WTC11 (cell line): ENCODE measurements around the gene PTGES2. TPM values are rescaled to one million over a fixed set of nuclear protein-coding genes. Genes with fewer than 3 reads are reported as not detected.

Experiments used
- ATAC-seq: fragments of 200-7000 bp; cut with Tn5 transposase; 2 replicates; pipeline ENCODE4 v1.10.0; 2021; ENCODE audit warnings: mild to moderate bottlenecking, moderate library complexity
- CTCF ChIA-PET: fragments of 300-600 bp; sonication (Branson Sonifier 250); formaldehyde crosslinking; loops from one replicate; lab custom pipeline; 2021; ENCODE audit warnings: antibody characterized with exemption; lab: Charles Lee
- POLR2A ChIA-PET: fragments of 350-600 bp; sonication (Branson Sonifier 250); formaldehyde crosslinking; loops from one replicate; lab custom pipeline; 2021; ENCODE audit warnings: antibody characterized with exemption; lab: Charles Lee
- DNase-seq: peaks from one replicate; pipeline ENCODE4 v3.0.0; 2021; ENCODE audit warnings: low spot score
- H3K27ac Mint-ChIP-seq: 2 replicates; pipeline ENCODE4 v1.8.0; 2021; ENCODE audit warnings: mixed read lengths
- H3K27me3 Mint-ChIP-seq: 2 replicates; pipeline ENCODE4 v1.8.0; 2021; ENCODE audit warnings: low read depth, mild to moderate bottlenecking, moderate library complexity, mixed read lengths
- H3K36me3 Mint-ChIP-seq: 2 replicates; pipeline ENCODE4 v1.8.0; 2021; ENCODE audit warnings: mixed read lengths
- H3K4me1 Mint-ChIP-seq: 2 replicates; pipeline ENCODE4 v1.8.0; 2022; ENCODE audit warnings: mixed read lengths
- H3K4me3 Mint-ChIP-seq: 2 replicates; pipeline ENCODE4 v1.8.0; 2021; ENCODE audit warnings: mild to moderate bottlenecking, moderate library complexity, mixed read lengths
- H3K9me3 Mint-ChIP-seq: 2 replicates; pipeline ENCODE4 v1.8.0; 2021; ENCODE audit warnings: mixed read lengths
- CREB1 ChIP-seq: sonication (generic); formaldehyde crosslinking; IDR thresholded peaks from 2 replicates; pipeline ENCODE4 v1.8.0; 2023; ENCODE audit warnings: mild to moderate bottlenecking, missing genetic modification reagents
- ESRRA ChIP-seq: sonication (generic); formaldehyde crosslinking; IDR thresholded peaks from 2 replicates; pipeline ENCODE4 v1.8.1; 2022; ENCODE audit warnings: mild to moderate bottlenecking, missing genetic modification reagents, borderline replicate concordance
- FOXJ3 ChIP-seq: sonication (generic); formaldehyde crosslinking; IDR thresholded peaks from 2 replicates; pipeline ENCODE4 v1.9.0; 2021; ENCODE audit warnings: missing genetic modification reagents, mild to moderate bottlenecking, borderline replicate concordance
- FOXK1 ChIP-seq: sonication (generic); formaldehyde crosslinking; IDR thresholded peaks from 2 replicates; pipeline ENCODE4 v1.8.0; 2022; ENCODE audit warnings: mild to moderate bottlenecking, moderate library complexity, missing genetic modification reagents
- GABPB1 ChIP-seq: sonication (generic); formaldehyde crosslinking; IDR thresholded peaks from 2 replicates; pipeline ENCODE4 v1.8.1; 2023; ENCODE audit warnings: mild to moderate bottlenecking, missing genetic modification reagents
- GTF2I ChIP-seq: fragments of 250-450 bp; sonication (Bioruptor Pico); conservative IDR thresholded peaks from 2 replicates; pipeline ENCODE4 v1.4.0; 2021; ENCODE audit warnings: mild to moderate bottlenecking
- KAT7 ChIP-seq: sonication (generic); formaldehyde crosslinking; IDR thresholded peaks from 2 replicates; pipeline ENCODE4 v1.8.1; 2023; ENCODE audit warnings: missing genetic modification reagents, mild to moderate bottlenecking, borderline replicate concordance
- NR1H2 ChIP-seq: sonication (generic); formaldehyde crosslinking; IDR thresholded peaks from 2 replicates; pipeline ENCODE4 v1.9.0; 2021; ENCODE audit warnings: mild to moderate bottlenecking, moderate library complexity, missing genetic modification reagents
- RORB ChIP-seq: fragments of 250-450 bp; sonication (Bioruptor Pico); IDR thresholded peaks from 2 replicates; pipeline ENCODE4 v1.9.0; 2021; ENCODE audit warnings: mild to moderate bottlenecking
- SP1 ChIP-seq: sonication (generic); formaldehyde crosslinking; conservative IDR thresholded peaks from 2 replicates; pipeline ENCODE4 v1.8.1; 2022; ENCODE audit warnings: missing genetic modification reagents
- TEAD1 ChIP-seq: sonication (generic); formaldehyde crosslinking; IDR thresholded peaks from 2 replicates; pipeline ENCODE4 v1.8.0; 2022; ENCODE audit warnings: mild to moderate bottlenecking, missing genetic modification reagents
- ZBTB21 ChIP-seq: sonication (generic); formaldehyde crosslinking; IDR thresholded peaks from 2 replicates; pipeline ENCODE4 v1.8.1; 2023; ENCODE audit warnings: mild to moderate bottlenecking, missing genetic modification reagents, borderline replicate concordance
- ZNF232 ChIP-seq: sonication (generic); formaldehyde crosslinking; IDR thresholded peaks from 2 replicates; pipeline ENCODE4 v1.8.0; 2022; ENCODE audit warnings: mild to moderate bottlenecking, missing genetic modification reagents
- total RNA-seq: library from RNA; stranded (reverse); gene quantifications from 3 replicates; pipeline ENCODE4 v1.2.3, GENCODE V29; 2021
- TF ChIP-seq, protein P1 (sequence below): sonication (generic); formaldehyde crosslinking; IDR thresholded peaks from 2 replicates; pipeline ENCODE4 v1.8.0; 2022; ENCODE audit warnings: mild to moderate bottlenecking, missing genetic modification reagents
- TF ChIP-seq, protein P2 (sequence below): sonication (generic); formaldehyde crosslinking; IDR thresholded peaks from 2 replicates; pipeline ENCODE4 v1.8.1; 2023; ENCODE audit warnings: mild to moderate bottlenecking, moderate library complexity, missing genetic modification reagents
- TF ChIP-seq, protein P3 (sequence below): sonication (generic); formaldehyde crosslinking; IDR thresholded peaks from 2 replicates; pipeline ENCODE4 v1.8.0; 2022; ENCODE audit warnings: mild to moderate bottlenecking, missing genetic modification reagents
- TF ChIP-seq, protein P4 (sequence below): sonication (generic); formaldehyde crosslinking; IDR thresholded peaks from 2 replicates; pipeline ENCODE4 v1.8.0; 2022; ENCODE audit warnings: missing genetic modification reagents
- TF ChIP-seq, protein P5 (sequence below): fragments of 250-450 bp; sonication (Bioruptor Pico); IDR thresholded peaks from 2 replicates; pipeline ENCODE4 v1.9.0; 2021; ENCODE audit warnings: moderate library complexity, mild to moderate bottlenecking, inconsistent platforms, borderline replicate concordance
- TF ChIP-seq, protein P6 (sequence below): sonication (generic); formaldehyde crosslinking; IDR thresholded peaks from 2 replicates; pipeline ENCODE4 v1.8.0; 2023; ENCODE audit warnings: mild to moderate bottlenecking, missing genetic modification reagents
- TF ChIP-seq, protein P7 (sequence below): sonication (generic); formaldehyde crosslinking; IDR thresholded peaks from 2 replicates; pipeline ENCODE4 v1.8.1; 2023; ENCODE audit warnings: mild to moderate bottlenecking, missing genetic modification reagents, moderate library complexity
- TF ChIP-seq, protein P8 (sequence below): sonication (generic); formaldehyde crosslinking; IDR thresholded peaks from 2 replicates; pipeline ENCODE4 v1.8.1; 2023; ENCODE audit warnings: mild to moderate bottlenecking, missing genetic modification reagents, moderate library complexity

PTGES2 gene
- total RNA-seq, 1 experiment from 2014 or later = 118 TPM

DNA sequence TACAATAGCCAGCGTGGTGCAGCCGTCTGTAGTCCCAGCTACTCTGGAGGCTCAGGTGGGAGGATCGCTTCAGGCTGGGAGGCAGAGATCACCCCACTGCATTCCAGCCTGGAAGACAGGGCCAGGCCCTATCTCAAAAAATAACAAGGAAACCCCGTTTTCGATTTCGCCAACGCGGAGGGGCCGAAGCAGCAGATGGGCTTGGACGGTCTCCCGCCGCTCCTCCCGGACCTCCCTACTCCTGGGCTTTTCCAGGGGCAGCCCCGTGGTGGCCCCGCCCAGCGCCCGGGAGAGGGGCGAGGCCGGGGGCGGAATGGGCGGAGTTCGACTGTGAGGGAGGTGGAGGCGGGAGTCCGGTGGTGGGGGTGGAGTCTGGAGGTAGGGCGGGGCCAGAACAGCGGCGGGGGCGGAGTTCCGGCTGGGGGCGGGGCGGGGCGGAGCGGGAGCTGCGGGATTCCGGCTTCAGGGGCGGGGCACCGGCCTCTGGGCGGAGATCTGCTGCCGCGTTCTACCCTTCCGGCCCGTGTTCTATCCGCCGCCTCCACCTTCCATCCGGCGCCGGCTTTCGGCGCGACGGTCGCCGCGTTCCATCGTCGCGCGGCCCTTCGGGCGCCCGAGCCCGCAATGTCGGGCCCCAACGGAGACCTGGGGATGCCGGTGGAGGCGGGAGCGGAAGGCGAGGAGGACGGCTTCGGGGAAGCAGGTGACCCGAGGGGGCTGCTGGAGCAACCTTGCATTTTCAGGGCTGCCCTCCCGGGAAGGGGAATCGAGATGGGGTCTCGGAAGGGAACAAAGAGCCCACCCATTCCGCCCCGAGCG, 32.5 kb upstream of the PTGES2 start, which contains the start of gene BBLN (continued):
- TF ChIP-seq SP1 (peak; percentile 56), KAT7 (CRISPR knock-in tag) (no peak), TEAD1 (CRISPR knock-in tag) (no peak; the same call in 1 of the 2 replicates), RORB (CRISPR knock-in tag) (no peak)
- TF ChIP-seq, protein P1, sequence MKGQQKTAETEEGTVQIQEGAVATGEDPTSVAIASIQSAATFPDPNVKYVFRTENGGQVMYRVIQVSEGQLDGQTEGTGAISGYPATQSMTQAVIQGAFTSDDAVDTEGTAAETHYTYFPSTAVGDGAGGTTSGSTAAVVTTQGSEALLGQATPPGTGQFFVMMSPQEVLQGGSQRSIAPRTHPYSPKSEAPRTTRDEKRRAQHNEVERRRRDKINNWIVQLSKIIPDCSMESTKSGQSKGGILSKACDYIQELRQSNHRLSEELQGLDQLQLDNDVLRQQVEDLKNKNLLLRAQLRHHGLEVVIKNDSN (CRISPR knock-in tag) = 0 out of 2 replicates have a peak, but pooled peaks have one; percentile 6
- TF ChIP-seq, protein P2, sequence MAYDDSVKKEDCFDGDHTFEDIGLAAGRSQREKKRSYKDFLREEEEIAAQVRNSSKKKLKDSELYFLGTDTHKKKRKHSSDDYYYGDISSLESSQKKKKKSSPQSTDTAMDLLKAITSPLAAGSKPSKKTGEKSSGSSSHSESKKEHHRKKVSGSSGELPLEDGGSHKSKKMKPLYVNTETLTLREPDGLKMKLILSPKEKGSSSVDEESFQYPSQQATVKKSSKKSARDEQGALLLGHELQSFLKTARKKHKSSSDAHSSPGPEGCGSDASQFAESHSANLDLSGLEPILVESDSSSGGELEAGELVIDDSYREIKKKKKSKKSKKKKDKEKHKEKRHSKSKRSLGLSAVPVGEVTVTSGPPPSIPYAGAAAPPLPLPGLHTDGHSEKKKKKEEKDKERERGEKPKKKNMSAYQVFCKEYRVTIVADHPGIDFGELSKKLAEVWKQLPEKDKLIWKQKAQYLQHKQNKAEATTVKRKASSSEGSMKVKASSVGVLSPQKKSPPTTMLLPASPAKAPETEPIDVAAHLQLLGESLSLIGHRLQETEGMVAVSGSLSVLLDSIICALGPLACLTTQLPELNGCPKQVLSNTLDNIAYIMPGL (CRISPR knock-in tag) = peak; percentile 51; the same call in 1 of the 2 replicates
- TF ChIP-seq, protein P3, sequence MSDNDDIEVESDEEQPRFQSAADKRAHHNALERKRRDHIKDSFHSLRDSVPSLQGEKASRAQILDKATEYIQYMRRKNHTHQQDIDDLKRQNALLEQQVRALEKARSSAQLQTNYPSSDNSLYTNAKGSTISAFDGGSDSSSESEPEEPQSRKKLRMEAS (CRISPR knock-in tag) = peak; percentile 29; the same call in 1 of the 2 replicates

DNA sequence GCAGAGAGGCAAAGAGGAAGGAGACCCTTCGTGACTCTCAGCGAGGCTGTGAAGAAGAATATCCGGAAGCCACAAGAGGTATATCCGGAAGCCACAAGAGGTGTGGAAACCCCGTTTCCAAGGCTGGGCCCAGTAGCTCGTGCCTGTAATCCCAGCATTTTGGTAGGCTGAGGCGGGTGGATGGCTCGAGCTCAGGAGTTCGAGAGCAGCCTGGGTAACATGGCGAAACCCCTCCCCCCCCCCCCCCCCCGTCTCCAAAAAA, 31.9 kb upstream of the PTGES2 start:
- no peaks in the 10 kb centered on the region for H3K9me3 Mint-ChIP-seq

More for the DNA sequence above, 31.9 kb upstream of the PTGES2 start:
- peak overlapping the region; percentile 65 for H3K4me3 Mint-ChIP-seq
- peaks cover 5% of the 10 kb centered on the region for H3K4me1 Mint-ChIP-seq
- ChIA-PET POLR2A (interaction anchor here (0.7 to 1.5 kb wide), 7 partner anchors 8 to 274 kb away, joined by 3 to 6 read pairs (median 3); partner anchors contain the start of gene DPM2), CTCF (interaction anchor here (0.7 to 3.6 kb wide), 14 partner anchors 8 to 265 kb away, joined by 3 to 37 read pairs (median 4); partner anchors contain the start of genes CIZ1 and DNM1)
- peaks cover 8% of the 10 kb centered on the region for H3K36me3 Mint-ChIP-seq
- H3K27ac Mint-ChIP-seq = peak overlapping the region; percentile 76
- TF ChIP-seq GABPB1 (CRISPR knock-in tag) (no peak), GTF2I (no peak), ESRRA (CRISPR knock-in tag) (no peak), CREB1 (no peak), ZNF232 (CRISPR knock-in tag) (0 out of 2 replicates have a peak, but pooled peaks have one; percentile 7), RORB (CRISPR knock-in tag) (no peak), FOXJ3 (CRISPR knock-in tag) (no peak), ZBTB21 (CRISPR knock-in tag) (no peak), FOXK1 (no peak), NR1H2 (CRISPR knock-in tag) (no peak)
- TF ChIP-seq, protein P4, sequence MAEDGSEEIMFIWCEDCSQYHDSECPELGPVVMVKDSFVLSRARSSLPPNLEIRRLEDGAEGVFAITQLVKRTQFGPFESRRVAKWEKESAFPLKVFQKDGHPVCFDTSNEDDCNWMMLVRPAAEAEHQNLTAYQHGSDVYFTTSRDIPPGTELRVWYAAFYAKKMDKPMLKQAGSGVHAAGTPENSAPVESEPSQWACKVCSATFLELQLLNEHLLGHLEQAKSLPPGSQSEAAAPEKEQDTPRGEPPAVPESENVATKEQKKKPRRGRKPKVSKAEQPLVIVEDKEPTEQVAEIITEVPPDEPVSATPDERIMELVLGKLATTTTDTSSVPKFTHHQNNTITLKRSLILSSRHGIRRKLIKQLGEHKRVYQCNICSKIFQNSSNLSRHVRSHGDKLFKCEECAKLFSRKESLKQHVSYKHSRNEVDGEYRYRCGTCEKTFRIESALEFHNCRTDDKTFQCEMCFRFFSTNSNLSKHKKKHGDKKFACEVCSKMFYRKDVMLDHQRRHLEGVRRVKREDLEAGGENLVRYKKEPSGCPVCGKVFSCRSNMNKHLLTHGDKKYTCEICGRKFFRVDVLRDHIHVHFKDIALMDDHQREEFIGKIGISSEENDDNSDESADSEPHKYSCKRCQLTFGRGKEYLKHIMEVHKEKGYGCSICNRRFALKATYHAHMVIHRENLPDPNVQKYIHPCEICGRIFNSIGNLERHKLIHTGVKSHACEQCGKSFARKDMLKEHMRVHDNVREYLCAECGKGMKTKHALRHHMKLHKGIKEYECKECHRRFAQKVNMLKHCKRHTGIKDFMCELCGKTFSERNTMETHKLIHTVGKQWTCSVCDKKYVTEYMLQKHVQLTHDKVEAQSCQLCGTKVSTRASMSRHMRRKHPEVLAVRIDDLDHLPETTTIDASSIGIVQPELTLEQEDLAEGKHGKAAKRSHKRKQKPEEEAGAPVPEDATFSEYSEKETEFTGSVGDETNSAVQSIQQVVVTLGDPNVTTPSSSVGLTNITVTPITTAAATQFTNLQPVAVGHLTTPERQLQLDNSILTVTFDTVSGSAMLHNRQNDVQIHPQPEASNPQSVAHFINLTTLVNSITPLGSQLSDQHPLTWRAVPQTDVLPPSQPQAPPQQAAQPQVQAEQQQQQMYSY (CRISPR knock-in tag) = no peak
- TF ChIP-seq, protein P5, sequence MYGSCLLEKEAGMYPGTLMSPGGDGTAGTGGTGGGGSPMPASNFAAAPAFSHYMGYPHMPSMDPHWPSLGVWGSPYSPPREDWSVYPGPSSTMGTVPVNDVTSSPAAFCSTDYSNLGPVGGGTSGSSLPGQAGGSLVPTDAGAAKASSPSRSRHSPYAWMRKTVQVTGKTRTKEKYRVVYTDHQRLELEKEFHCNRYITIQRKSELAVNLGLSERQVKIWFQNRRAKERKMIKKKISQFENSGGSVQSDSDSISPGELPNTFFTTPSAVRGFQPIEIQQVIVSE (CRISPR knock-in tag) = no peak
- TF ChIP-seq, protein P6, sequence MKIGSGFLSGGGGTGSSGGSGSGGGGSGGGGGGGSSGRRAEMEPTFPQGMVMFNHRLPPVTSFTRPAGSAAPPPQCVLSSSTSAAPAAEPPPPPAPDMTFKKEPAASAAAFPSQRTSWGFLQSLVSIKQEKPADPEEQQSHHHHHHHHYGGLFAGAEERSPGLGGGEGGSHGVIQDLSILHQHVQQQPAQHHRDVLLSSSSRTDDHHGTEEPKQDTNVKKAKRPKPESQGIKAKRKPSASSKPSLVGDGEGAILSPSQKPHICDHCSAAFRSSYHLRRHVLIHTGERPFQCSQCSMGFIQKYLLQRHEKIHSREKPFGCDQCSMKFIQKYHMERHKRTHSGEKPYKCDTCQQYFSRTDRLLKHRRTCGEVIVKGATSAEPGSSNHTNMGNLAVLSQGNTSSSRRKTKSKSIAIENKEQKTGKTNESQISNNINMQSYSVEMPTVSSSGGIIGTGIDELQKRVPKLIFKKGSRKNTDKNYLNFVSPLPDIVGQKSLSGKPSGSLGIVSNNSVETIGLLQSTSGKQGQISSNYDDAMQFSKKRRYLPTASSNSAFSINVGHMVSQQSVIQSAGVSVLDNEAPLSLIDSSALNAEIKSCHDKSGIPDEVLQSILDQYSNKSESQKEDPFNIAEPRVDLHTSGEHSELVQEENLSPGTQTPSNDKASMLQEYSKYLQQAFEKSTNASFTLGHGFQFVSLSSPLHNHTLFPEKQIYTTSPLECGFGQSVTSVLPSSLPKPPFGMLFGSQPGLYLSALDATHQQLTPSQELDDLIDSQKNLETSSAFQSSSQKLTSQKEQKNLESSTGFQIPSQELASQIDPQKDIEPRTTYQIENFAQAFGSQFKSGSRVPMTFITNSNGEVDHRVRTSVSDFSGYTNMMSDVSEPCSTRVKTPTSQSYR (CRISPR knock-in tag) = 0 out of 2 replicates have a peak, but pooled peaks have one; percentile 27
- TF ChIP-seq, protein P2 (CRISPR knock-in tag) = no peak
- TF ChIP-seq, protein P7, sequence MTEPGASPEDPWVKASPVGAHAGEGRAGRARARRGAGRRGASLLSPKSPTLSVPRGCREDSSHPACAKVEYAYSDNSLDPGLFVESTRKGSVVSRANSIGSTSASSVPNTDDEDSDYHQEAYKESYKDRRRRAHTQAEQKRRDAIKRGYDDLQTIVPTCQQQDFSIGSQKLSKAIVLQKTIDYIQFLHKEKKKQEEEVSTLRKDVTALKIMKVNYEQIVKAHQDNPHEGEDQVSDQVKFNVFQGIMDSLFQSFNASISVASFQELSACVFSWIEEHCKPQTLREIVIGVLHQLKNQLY = no peak
- TF ChIP-seq, protein P8, sequence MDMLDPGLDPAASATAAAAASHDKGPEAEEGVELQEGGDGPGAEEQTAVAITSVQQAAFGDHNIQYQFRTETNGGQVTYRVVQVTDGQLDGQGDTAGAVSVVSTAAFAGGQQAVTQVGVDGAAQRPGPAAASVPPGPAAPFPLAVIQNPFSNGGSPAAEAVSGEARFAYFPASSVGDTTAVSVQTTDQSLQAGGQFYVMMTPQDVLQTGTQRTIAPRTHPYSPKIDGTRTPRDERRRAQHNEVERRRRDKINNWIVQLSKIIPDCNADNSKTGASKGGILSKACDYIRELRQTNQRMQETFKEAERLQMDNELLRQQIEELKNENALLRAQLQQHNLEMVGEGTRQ (CRISPR knock-in tag) = no peak
- DNase-seq (no peak), ATAC-seq (no peak)
- H3K27me3 Mint-ChIP-seq = no peaks in the 10 kb centered on the region
